PFSK-1 (cell line): ENCODE measurements around the gene ODC1.

ENCODE experiments used
- FOXP2 ChIP-seq: optimal IDR thresholded peaks from 2 replicates; pipeline ENCODE3; 2011; ENCODE audit warnings: borderline replicate concordance, control low read depth, inconsistent platforms; ENCODE audit not compliant: insufficient read depth; ENCODE audit errors: extremely low read length, extremely low read depth
- POLR2AphosphoS5 ChIP-seq: IDR thresholded peaks from 2 replicates; pipeline ENCODE4 v1.6.1; 2012; ENCODE audit warnings: low read depth, mild to moderate bottlenecking, control low read depth, low read length, moderate library complexity
- REST ChIP-seq, 2 experiments: IDR thresholded peaks; 2 replicates each; pipeline versions ENCODE4 v1.6.1 to v1.8.0; 2011 to 2012; ENCODE audit warnings: low read depth in 2 of 2, low read length in 2 of 2, control low read depth in 1 of 2, inconsistent platforms in 1 of 2, mild to moderate bottlenecking in 1 of 2, moderate library complexity in 1 of 2; ENCODE audit not compliant: insufficient read depth in 1 of 2
- SIN3A ChIP-seq: IDR thresholded peaks from 2 replicates; pipeline ENCODE4 v1.6.1; 2012; ENCODE audit warnings: mild to moderate bottlenecking, low read length, moderate library complexity, borderline replicate concordance; ENCODE audit not compliant: insufficient read depth
- TAF1 ChIP-seq: IDR thresholded peaks from 2 replicates; pipeline ENCODE4 v1.6.1; 2012; ENCODE audit warnings: low read length, control low read depth, borderline replicate concordance; ENCODE audit not compliant: insufficient read depth

The ODC1 gene

GRCh38 chr2:10449486-10449831 is 1.3 kb upstream of the ODC1 start:
- TF ChIP-seq FOXP2, result no peak
- no peak for TF ChIP-seq REST (IDR thresholded peaks at IDR 0.05; ENCODE audit: insufficient read depth in 1 of 2, low read depth in 2 of 2, low read length in 2 of 2)
- TF ChIP-seq POLR2AphosphoS5, result no peak
- TF ChIP-seq TAF1, result no peak
- no peak for TF ChIP-seq SIN3A

- TF ChIP-seq POLR2AphosphoS5 (no peak), REST (IDR thresholded peaks at IDR 0.05; ENCODE audit: insufficient read depth in 1 of 2, low read depth in 2 of 2, low read length in 2 of 2) (0 out of 4 replicates have a peak, but pooled peaks of 1 of the 2 experiments have one; percentile 12), TAF1 (0 out of 2 replicates have a peak, but pooled peaks have one; percentile 14), SIN3A (no peak)
Measured at GRCh38 chr2:10448576-10449485, 704 bp upstream of the ODC1 start.

GRCh38 chr2:10447300-10447894 is 730 bp downstream of the ODC1 start:
- TF ChIP-seq TAF1 (no peak), FOXP2 (no peak), REST (IDR thresholded peaks at IDR 0.05; ENCODE audit: insufficient read depth in 1 of 2, low read depth in 2 of 2, low read length in 2 of 2) (no peak), SIN3A (no peak), POLR2AphosphoS5 (no peak)

- TF ChIP-seq POLR2AphosphoS5 (no peak), FOXP2 (no peak), REST (IDR thresholded peaks at IDR 0.05; ENCODE audit: insufficient read depth in 1 of 2, low read depth in 2 of 2, low read length in 2 of 2) (no peak), TAF1 (no peak), SIN3A (no peak)
Measured at GRCh38 chr2:10446631-10447030, 1.5 kb downstream of the ODC1 start.

- TF ChIP-seq REST (IDR thresholded peaks at IDR 0.05; ENCODE audit: insufficient read depth in 1 of 2, low read depth in 2 of 2, low read length in 2 of 2) (no peak), POLR2AphosphoS5 (no peak), FOXP2 (no peak), TAF1 (no peak), SIN3A (no peak)
Measured at GRCh38 chr2:10444463-10444862, 3.7 kb downstream of the ODC1 start.
